ENCODE data around the gene HOXC4. TPM values are rescaled to one million over a fixed set of nuclear protein-coding genes. Genes with fewer than 3 reads are reported as not detected.

HOXC4 gene
- total and polyA plus RNA-seq, 2 of the 8 experiments (the other 6 are each of a cell fraction or from before 2014, with no cell fraction given), result not detected

DNA sequence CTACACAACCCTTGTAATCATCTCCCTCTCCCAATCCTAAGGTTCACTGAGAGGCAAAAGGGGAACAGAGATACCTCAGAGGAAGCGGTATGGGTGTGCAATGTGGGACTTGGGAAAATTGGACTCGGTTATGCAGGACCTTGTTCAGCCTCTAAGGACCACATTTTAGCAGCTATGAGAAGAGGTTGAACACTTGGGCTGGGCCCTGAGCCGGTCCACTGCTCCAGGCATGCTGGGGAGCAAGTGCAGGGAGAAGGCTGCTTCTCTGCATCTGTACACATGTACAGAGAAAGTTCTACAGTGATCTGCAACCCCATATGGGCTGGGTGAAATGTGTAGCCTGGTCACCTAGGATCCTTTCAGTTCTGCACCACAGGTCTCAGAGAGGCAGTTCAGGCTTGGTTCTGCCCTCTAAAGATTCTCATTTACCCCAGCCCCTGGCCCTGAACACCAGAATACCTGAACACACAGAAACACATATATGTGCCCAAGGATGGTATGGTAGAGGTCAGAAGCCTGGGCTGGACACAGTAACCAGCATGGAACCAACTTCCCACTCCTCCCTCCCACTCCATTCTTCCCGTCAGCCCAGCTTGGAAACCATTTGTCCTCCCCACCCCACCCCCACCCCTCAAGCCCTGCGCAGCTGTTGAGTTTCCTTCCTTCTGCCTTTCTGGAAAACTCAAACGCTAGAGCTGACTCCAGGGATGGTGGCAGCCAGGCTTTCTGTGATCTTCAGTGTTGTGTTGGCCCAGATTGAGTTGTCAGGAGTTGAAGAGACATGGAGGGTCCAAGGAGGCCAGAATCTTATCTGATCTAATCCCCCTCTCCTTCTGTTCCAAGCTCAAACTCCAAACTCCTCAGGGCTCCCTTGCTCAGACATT lies 10.4 kb upstream of the HOXC4 start:
- Histone ChIP-seq H3K18ac (ENCODE audit: extremely low read depth, low read length) (no peak overlapping the region), H2AFZ (ENCODE audit: low read length) (no peak overlapping the region), H3K27me3 (replicated peaks in 1 of 4; ENCODE audit: control insufficient read depth in 3 of 4, extremely low read depth in 1 of 4, insufficient read depth in 3 of 4, low read length in 3 of 4) (peaks cover 97 to 100% (median 99%) of the 10 kb centered on the region in 4 experiments), H2BK5ac (ENCODE audit: low read depth, low read length) (no peak overlapping the region), H3K4me1 (replicated peaks in 1 of 4; ENCODE audit: control insufficient read depth in 3 of 4, insufficient read depth in 4 of 4, low read length in 3 of 4) (peaks cover 0 to 4% (median 3%) of the 10 kb centered on the region in 4 experiments; a peak in 5 of 7 replicates), H3K4me3 (ENCODE audit: extremely low read depth in 1 of 4, insufficient read depth in 2 of 4, low read depth in 3 of 4, low read length in 4 of 4) (no peak overlapping the region), H4K8ac (ENCODE audit: extremely low read depth, insufficient read depth, low read length) (no peak overlapping the region), H3K9ac (replicated peaks in 1 of 4; ENCODE audit: extremely low read depth in 1 of 4, low read depth in 3 of 4, low read length in 3 of 4) (no peak overlapping the region), H3K23me2 (ENCODE audit: low read depth, low read length) (no peaks in the 10 kb centered on the region), H4K20me1 (replicated peaks in 1 of 2; ENCODE audit: control insufficient read depth in 1 of 2, insufficient read depth in 2 of 2, low read length in 2 of 2) (peaks cover 13 to 20% of the 10 kb centered on the region in 2 experiments), H4K5ac (ENCODE audit: insufficient read length, low read depth, low read length) (no peak overlapping the region), H3K56ac (replicated peaks; ENCODE audit: insufficient read length, low read depth, low read length) (no peak overlapping the region), H3K4ac (replicated peaks; ENCODE audit: insufficient read length, low read depth, low read length) (no peak overlapping the region), H2BK15ac (ENCODE audit: low read length) (no peak overlapping the region), H3K4me2 (ENCODE audit: insufficient read depth in 1 of 2, low read depth in 2 of 2, low read length in 2 of 2) (no peak overlapping the region), H3K79me1 (ENCODE audit: low read depth, low read length) (no peaks in the 10 kb centered on the region), H3K9me3 (ENCODE audit: insufficient read depth in 2 of 2, low read depth in 1 of 2, low read length in 1 of 2) (no peaks in the 10 kb centered on the region; a peak in 2 of 4 replicates), H4K91ac (replicated peaks; ENCODE audit: insufficient read length, low read length) (no peak overlapping the region), H3K27ac (ENCODE audit: low read depth, low read length) (no peak overlapping the region), H3K79me2 (ENCODE audit: control insufficient read depth in 1 of 2, insufficient read depth in 2 of 2, low read length in 2 of 2) (no peaks in the 10 kb centered on the region), H2BK120ac (replicated peaks; ENCODE audit: low read depth, low read length) (no peak overlapping the region), H2BK20ac (ENCODE audit: low read length) (no peak overlapping the region), H3K14ac (ENCODE audit: insufficient read length) (no peak overlapping the region), H2BK12ac (ENCODE audit: low read depth, low read length) (no peak overlapping the region), H3K36me3 (ENCODE audit: control insufficient read depth in 2 of 4, insufficient read depth in 4 of 4, low read length in 3 of 4) (peaks cover 0 to 6% (median 0%) of the 10 kb centered on the region in 4 experiments; a peak in 1 of 8 replicates), H3K23ac (ENCODE audit: insufficient read length) (no peak overlapping the region), H2AK5ac (ENCODE audit: low read depth, low read length) (no peak overlapping the region)
- CTCF ChIA-PET (ENCODE audit: partially characterized antibody), result interaction anchor here (1.4 to 20.0 kb wide), 2 partner anchors 11 to 151 kb away, joined by 3 to 339 read pairs; partner anchors contain the start of gene SMUG1
- no peak for TF ChIP-seq NRF1 (IDR thresholded peaks at IDR 0.05; ENCODE audit: low read depth, low read length)
- TF ChIP-seq SP2 (IDR thresholded peaks at IDR 0.05; ENCODE audit: low read length), result no peak
- TF ChIP-seq, protein P1, sequence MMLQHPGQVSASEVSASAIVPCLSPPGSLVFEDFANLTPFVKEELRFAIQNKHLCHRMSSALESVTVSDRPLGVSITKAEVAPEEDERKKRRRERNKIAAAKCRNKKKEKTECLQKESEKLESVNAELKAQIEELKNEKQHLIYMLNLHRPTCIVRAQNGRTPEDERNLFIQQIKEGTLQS (IDR thresholded peaks at IDR 0.05; ENCODE audit: insufficient read depth, low read depth, low read length), result no peak
- no peak for TF ChIP-seq PHF8 (conservative IDR thresholded peaks at IDR 0.05; ENCODE audit: low read depth, low read length)
- no peak for TF ChIP-seq ASH2L (IDR thresholded peaks at IDR 0.05; ENCODE audit: low read length)
- no peak for TF ChIP-seq TBP (IDR thresholded peaks at IDR 0.05; ENCODE audit: low read depth, low read length)
- no peak for FAIRE-seq
- DNase-seq (ENCODE audit: low read depth in 1 of 2, low spot score in 2 of 2), result no peak
- WGBS, 2 experiments (ENCODE audit: extremely low coverage in 1 of 2, insufficient coverage in 1 of 2, insufficient read length in 1 of 2, insufficient replicate concordance in 2 of 2, low coverage in 1 of 2, low lambda C conversion rate in 2 of 2, missing lambda C conversion rate in 1 of 2), result 63% methylated on average over 4 of the region's 6 CpGs; no CpG with 5 or more reads in 1 of the 2 experiments
- POLR2A ChIA-PET (ENCODE audit: partially characterized antibody), result interaction anchor here (0.9 kb wide), 1 partner anchor 37 kb away, joined by 3 read pairs; no protein-coding TSS in a partner anchor

All from H1 (cell line).